C4-2B (cell line): ENCODE measurements around the gene PGAM5.

Experiments used
- H3K27ac ChIP-seq: fragments of 450-650 bp; 2 replicates; pipeline ENCODE4 v1.5.1; 2017
- CTCF ChIP-seq: fragments of 450-650 bp; conservative IDR thresholded peaks from 2 replicates; pipeline ENCODE4 v1.5.1; 2017; ENCODE audit warnings: mild to moderate bottlenecking
- ZFX ChIP-seq: fragments of 450-650 bp; IDR thresholded peaks from 2 replicates; pipeline ENCODE4 v1.6.1; 2017

The PGAM5 gene

GRCh38 chr12:132771126-132771838 lies 60.6 kb downstream of the PGAM5 start:
- TF ChIP-seq CTCF (no peak), ZFX (no peak)
- H3K27ac ChIP-seq = no peak overlapping the region
